NCI-H345 (cell line): ENCODE measurements around the gene HBE1.
"Not testable (repeated sequence)": the region's sequence is repeated elsewhere in the genome, so short reads cannot be mapped to it uniquely, and the experiment has no call there.

Source experiments
- DNase-seq: peaks from one replicate; lab custom pipeline; 2025; lab: John Stamatoyannopoulos, UW

The HBE1 gene

GRCh38 chr11:5253440-5253839 lies 16.3 kb downstream of the HBE1 start:
- DNase-seq: not testable (repeated sequence)

- DNase-seq: no peak
These were observed 16.9 kb downstream of the HBE1 start for GRCh38 chr11:5252919-5253265.

GRCh38 chr11:5252192-5252918 lies 17.4 kb downstream of the HBE1 start:
- DNase-seq: no peak

GRCh38 chr11:5251746-5252145 lies 18.0 kb downstream of the HBE1 start:
- no peak for DNase-seq

GRCh38 chr11:5250543-5251204 lies 19.1 kb downstream of the HBE1 start:
- DNase-seq: no peak

GRCh38 chr11:5249807-5250396 lies 19.8 kb downstream of the HBE1 start, which contains the start of gene HBG1:
TSS of gene HBG1 (minus strand) at chr11:5249857. CDS start at chr11:5249804, 53 bp downstream.
- DNase-seq: not testable (repeated sequence)

GRCh38 chr11:5248498-5248897 lies 21.2 kb downstream of the HBE1 start:
- not testable (repeated sequence) for DNase-seq

- DNase-seq: no peak
These were observed 22.1 kb downstream of the HBE1 start for GRCh38 chr11:5247472-5248192.

- DNase-seq: no peak
These were observed 22.8 kb downstream of the HBE1 start for GRCh38 chr11:5246772-5247471.

- DNase-seq: no peak
These were observed 24.6 kb downstream of the HBE1 start for GRCh38 chr11:5245155-5245554.

GRCh38 chr11:5243816-5244180 lies 25.9 kb downstream of the HBE1 start:
- no peak for DNase-seq

GRCh38 chr11:5242933-5243815 lies 26.6 kb downstream of the HBE1 start:
- no peak for DNase-seq

GRCh38 chr11:5242208-5242607 lies 27.5 kb downstream of the HBE1 start:
- DNase-seq: no peak

GRCh38 chr11:5241458-5241857 lies 28.3 kb downstream of the HBE1 start:
- no peak for DNase-seq

GRCh38 chr11:5240458-5240857 lies 29.3 kb downstream of the HBE1 start:
- DNase-seq: no peak

- DNase-seq: no peak
These were observed 29.7 kb downstream of the HBE1 start for GRCh38 chr11:5240056-5240455.

GRCh38 chr11:5239046-5239445 lies 30.7 kb downstream of the HBE1 start:
- no peak for DNase-seq

GRCh38 chr11:5238486-5238885 lies 31.3 kb downstream of the HBE1 start:
- DNase-seq: no peak

GRCh38 chr11:5237420-5237819 lies 32.3 kb downstream of the HBE1 start:
- no peak for DNase-seq

GRCh38 chr11:5235364-5236095 lies 34.2 kb downstream of the HBE1 start:
- DNase-seq: no peak
